EL (cell line): ENCODE measurements around the gene NPAS3.

Experiments used
- DNase-seq: peaks from one replicate; pipeline ENCODE4 v3.0.0-alpha.2; 2016

Gene NPAS3

DNA sequence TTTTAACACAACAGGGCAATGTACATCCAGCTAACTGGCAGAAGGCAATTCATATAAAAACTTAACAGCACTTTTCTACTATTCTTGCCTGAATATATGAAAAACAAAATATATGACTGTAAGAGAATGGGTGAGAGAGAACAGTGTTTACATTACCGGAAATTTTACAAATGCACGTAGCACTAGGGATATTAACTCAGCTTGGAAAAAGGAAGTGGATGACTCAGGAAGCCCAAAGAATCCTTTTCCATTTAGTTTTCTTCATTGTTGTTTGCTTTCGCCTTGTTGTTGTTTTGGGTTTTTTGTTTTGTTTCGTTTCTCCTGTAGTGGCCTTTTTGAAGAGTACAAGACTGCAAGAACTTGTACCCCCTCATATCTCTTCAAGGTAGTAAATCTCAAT is 716.7 kb downstream of the NPAS3 start:
- peak; percentile 29 for DNase-seq

DNA sequence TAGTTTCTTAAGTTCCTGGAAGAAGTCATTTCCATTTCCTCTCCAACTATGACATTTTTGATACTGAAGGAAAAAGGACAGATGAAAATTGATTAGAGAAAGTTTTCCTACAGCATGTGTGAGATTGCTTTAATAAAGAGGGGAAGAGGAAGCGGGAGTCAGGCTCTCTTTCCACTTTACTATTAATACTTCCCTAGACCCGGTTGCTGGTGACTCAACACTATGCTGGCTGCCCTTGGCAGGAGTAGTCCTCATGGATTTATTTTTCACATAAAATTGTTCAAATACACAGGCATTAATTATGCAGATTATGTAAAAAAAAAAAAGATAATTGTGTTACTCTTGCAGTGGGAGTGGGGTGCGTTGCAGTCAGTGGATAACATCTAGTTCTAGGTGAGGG is 718.8 kb downstream of the NPAS3 start:
- DNase-seq = peak; percentile 20

DNA sequence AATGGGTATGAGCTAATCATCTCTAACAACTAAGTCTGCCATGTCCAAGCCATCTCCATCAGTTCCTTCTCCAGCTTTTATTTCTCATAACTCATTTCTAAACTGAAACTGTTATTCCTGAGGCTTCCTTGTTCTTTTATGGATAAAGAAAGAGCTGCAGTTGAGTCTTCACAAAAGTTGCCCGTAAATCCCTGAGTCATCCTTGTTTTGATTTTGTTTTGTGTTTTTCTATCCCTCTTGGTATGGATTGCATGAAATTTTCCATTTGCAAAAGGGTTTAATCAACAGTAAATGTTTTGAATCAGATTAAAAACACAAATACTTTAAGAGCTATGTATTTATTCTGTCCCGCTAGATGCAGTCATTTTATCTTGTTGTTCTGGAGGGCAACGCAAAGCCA is 721.6 kb downstream of the NPAS3 start:
- DNase-seq = no peak

DNA sequence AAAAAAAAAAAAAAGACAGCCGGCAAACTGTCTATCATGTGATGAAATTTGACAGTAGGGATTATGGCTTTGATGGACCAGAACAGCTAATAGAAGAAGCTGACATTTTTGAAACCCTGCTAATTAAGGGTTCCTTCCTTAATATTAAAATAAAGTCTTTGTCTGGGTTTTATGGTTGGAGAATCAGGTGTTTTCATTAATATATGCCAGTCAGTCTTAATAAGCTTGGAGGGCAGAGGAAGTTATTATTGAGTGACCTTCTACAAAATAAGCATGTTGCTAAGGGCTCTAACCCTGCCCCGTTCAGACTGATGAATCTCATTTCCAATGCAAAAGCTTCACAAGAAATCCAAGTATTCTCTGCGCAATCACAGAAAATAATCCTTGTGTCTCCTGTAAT is 722.4 kb downstream of the NPAS3 start:
- DNase-seq = no peak

DNA sequence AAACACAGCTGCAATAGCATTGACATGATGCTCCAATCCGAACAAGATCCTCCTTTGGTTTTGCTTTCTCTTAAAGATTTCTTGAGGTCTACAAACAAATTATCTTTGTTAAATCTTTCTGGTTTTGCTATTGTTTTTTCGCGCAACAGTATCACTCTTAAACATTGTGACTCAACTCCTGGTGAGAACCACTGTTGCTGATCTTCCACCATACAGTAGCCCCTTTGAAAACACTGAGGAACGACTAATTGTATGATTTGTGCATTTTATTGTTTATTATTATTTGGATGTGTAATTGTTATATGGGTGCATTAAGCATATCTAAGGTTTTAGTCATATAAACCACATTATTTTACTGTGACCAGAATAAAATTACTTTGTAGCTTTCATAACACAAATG is 729.4 kb downstream of the NPAS3 start:
- peak; percentile 78 for DNase-seq

DNA sequence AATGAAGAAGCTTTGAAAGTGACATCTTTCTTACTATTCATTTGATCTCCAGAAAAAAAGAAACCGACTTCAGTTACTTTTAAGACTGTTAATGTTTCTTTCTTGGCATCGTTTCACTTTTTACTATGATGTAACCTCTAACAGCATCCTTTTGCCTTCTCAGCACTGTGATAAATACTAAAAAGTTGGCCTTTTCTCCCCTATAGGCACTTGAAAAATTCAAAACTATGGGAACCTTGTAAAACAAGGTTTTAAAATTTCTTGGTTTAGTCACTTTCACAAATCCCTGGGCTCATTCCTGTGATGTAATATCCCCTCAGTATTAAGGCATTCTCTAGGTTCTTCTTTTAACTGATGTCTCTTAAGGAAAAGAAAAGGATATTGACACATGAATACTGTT is 730.4 kb downstream of the NPAS3 start:
- peak; percentile 32 for DNase-seq

DNA sequence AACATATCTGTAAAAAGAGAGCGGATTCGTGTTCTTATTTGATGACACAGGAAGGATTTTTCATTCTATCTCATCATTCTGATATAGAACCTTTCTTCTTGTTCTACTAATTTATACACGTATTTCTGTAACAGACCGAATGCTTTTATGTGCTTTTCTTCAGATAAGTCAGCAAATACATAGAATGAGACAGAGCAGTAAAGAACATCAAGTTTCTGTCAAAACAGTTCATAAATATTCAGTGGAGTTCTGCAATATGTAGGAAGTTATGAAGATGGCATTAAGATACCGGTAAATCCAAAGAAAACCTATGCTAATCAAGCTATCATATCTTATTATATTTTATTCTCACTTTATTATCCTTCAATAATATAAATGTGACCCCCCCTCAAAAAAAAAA is 731.6 kb downstream of the NPAS3 start:
- DNase-seq = no peak

DNA sequence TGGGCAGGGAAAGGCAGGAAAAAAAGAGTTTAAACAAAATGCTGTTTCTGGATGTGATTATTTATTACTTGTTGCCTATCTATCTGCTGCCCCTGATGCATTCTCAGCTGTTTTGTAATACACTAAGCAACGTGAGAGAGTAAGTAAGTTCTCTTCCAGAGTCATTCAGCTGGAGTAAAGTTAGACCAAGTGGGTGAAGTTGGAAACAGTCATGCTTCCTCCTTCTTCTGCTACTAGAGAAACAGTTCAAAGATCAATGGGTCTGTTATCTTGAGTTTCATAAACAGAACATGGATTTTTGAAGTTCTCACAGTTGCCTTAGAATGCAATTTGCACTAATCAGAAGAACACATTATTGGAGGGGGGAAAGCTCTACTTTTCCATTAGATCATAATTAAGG is 732.9 kb downstream of the NPAS3 start:
- no peak for DNase-seq

DNA sequence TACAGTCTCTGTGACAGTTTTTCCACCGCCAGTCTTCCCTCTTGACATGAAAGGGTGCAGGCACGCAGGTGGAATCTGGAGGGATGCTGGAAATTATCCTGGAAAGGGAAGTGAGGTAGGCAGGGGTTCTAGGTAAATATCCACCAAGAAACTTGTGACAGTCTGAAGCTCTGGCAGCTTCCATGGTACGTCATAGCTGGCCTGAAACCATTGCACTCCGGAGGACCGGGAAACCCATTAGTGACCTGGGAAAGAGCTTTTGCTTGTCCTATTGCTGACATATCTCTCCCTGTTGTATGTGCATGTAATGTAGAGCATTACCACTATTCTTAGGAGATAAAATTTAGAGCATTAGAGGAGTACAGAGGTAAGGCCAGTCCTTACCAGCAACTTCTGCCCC is 736.2 kb downstream of the NPAS3 start:
- DNase-seq = no peak

DNA sequence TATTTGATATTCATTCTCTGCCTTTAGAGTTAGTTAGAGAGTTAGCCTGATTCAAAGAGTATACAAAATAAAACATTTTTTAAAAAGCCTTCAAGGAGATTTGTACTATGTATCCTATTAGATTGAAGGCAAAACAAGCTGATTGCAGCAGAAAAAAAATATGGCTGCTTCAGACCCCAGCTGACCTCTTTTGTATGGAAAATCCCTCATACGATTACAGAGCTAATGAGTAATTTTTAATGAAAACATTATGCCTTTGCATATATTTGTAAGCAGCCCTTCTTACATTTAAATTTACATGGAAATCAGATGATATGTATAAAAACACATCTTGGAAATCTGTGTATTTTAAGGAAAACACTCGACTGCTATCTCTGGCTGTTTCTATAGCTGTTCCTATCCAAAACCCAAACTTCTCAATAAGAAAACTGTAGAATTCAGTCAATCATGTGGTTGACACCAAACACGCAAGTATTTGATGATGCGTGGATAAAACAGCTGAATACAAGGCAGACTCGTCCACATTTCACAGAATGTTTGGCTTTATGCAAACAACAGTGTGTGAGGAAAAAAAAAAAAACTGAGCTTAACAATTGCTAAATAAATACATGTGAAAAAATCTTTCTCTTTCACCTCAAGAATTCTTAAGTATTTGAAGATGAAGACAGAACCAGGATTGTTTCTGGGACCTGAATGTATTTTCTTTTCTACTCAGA is 736.9 kb downstream of the NPAS3 start:
- DNase-seq = peak; percentile 31

DNA sequence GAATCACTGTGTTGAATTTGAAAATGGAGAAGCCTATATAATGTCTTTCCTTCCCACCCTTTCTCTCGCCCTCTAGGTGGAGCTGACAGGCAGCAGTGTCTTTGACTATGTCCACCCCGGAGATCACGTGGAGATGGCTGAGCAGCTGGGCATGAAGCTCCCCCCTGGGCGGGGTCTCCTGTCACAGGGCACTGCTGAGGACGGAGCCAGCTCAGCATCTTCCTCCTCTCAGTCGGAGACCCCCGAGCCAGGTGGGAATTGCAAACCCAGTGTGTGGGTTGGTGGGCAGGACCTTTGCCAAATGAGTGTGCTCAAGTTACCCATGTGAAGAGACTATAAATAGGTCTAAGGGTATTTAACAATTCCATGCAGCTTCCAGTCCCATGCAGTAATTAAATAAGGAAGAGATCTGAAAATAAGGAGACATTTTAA is 737.5 kb downstream of the NPAS3 start:
- DNase-seq = peak; percentile 64

DNA sequence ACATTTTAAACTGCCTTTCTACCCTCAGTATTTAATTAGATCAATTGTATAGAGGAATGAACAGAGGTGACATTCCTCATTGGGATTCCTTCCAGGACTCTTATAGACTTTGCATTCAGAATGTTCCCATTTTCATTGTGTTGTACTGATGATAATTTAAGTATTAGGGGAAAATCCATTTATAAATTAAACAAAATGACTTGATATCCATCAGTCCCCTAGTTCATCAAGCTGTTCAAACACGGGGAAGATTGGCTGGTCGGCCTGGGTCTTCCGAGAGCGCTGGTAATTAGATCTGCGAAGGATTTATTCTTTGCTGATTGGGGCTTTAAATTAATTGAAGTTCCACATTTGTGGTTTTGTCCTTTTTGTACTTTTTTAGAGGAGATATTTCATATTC is 738.2 kb downstream of the NPAS3 start:
- DNase-seq = no peak

DNA sequence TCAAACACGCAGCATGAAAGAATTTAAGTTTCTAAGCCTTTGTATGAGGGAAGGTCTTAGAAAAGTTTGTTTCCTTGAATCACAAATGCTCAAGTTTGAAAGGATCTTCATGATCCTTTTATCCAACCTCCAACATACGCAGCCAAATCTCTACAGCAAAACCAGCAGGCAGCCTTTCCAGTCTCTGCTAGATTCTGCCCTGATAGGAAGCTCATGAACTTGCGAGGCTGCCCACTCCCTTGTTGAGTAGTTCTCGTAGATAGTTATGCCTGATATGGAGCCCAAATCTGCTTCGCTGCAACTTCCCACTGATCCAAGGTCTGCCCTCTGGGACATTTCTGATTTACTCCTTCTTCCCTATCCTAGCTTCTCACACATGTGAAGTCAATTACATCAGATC is 739.3 kb downstream of the NPAS3 start:
- DNase-seq = no peak

DNA sequence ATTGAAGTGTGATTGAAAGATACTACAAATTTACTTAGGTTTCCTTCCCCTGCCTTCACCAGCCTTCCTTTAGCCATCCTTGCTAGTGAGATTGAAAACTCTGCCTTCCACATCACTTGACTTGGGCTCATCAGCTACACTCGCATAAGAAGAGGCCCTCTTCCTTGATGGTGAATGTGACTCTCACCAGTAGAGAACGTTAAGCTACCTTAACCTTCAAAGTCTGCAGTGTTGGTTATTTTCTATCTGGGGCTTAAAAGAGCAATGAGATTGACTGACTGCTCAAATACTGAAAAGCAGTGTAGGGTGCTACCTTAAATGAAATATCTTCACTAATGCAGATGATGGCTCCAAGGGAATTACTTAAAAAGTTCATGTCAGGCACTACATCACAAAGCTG is 740.3 kb downstream of the NPAS3 start:
- no peak for DNase-seq

DNA sequence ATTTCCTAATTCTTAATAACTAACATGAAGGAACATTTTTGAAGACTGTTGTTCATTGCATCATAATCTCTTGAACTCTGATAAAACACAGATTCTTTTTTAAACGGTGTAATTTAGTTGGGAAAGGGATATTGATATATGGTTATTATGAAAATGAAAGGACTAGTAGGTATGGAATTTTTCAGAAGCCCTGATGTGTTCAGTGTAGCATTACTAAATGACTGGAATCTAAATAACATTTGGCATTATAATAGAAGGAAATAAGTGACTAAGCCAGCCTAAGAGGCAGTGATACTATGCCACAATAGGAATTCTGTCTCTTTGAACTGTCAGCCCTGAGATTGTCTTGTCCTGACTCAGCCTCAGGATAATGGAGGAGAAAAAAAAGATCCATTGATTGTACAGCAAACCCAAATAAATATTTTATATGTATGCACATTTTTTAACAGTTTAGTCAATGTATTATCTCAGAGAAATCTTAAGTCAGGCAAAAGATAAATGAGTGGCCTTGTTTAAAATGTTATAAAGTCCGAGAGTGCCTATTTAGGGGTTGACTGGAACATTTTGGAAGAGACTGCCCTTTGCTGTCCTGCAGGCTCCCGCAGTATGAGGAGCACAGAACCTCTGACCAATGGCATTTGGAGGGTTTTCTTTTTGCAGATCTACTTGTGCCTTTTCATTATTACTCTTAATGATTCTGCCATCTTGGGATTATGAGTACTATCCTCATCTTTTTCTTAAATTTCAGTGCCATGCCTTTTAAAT is 741.0 kb downstream of the NPAS3 start:
- DNase-seq = peak; percentile 95

DNA sequence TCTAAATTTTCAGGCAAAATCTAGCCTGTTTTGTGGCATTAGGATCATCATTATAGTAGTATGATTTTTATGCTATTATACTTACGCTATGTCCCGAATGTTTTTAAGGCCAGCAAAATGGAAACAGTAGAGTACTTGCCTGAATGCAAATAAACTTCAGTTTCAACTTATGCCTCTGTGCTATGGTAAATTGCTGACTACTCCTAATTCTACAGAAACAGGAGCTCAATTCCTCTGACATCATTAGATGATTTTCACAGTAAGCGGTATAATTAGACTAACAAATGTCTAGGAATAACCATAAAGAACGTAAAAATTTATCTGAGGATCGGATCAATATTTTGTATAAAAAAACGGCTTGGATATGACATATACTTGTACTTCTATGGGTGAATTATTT is 742.2 kb downstream of the NPAS3 start:
- DNase-seq = no peak

DNA sequence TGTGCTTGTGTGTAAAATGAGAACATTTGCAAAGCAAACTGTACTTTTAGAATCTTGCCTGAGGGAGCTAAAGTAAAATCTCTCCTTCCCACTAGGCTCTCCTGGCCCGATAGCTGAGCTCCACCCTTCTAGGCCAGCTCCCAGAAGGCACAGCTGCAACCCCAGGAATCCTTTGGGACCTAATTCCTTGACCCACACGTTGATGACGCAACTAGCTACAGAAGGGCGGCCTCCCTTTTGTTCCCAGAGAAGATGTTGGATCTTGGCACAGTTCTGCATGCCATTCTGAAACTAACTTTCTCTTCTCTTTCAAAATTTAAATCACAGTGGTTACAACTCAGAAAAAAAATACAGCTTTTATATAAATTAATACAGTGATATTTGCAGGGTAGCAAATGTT is 744.1 kb downstream of the NPAS3 start:
- peak; percentile 67 for DNase-seq

DNA sequence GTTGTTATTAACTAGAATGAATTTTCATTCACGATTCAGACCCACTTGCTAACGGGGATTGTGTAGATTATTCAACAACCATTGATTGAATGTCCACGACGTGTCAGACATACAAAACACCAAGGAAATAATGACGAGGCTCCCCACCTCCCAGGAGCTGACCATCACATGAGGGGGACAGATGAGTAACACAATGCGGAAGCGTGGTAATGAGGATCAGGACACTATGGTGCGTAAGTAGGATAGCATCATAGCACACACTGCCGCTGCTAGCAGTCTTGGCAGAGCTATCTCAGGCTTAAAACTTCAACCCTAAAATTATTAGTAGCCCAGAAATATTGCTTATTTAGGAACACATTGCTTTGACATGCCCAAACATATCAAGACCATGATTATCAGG is 746.3 kb downstream of the NPAS3 start:
- no peak for DNase-seq

DNA sequence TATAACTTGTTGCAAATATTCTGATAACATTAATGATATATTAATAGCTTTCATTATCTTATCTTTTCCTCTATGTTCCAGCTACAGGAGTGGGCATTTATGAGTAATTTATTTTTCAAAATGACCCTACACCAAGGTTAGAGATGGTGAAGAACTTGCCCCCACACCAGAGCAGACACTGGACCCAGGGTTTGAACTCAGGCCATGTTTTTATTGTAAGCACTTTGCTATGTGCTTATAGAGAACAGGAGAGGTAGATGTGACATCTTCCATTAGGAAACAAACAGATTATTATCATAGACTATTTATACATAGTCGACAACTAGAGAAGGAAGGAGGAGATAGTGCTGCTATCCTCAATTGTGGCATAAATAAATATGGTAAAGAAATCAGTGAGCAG is 747.0 kb downstream of the NPAS3 start:
- no peak for DNase-seq

DNA sequence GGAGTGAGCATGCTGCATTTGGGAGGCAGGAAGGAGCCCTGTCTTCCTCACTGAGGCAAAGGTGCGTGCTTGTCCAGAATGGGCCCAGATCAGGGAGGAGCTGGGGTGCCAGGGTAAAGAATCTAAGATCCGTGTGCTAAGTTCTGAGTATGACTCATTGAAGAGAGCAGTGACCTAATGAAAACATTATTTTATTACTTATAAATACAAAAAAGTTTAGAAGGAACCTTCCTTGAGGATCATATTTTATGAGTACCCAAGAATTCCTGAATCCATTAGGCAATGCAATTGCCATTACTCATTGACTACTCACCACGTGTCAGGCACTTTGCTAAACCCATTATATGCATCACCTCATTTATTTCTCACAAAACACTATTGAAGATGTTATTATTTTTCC is 747.5 kb downstream of the NPAS3 start:
- peak; percentile 94 for DNase-seq

DNA sequence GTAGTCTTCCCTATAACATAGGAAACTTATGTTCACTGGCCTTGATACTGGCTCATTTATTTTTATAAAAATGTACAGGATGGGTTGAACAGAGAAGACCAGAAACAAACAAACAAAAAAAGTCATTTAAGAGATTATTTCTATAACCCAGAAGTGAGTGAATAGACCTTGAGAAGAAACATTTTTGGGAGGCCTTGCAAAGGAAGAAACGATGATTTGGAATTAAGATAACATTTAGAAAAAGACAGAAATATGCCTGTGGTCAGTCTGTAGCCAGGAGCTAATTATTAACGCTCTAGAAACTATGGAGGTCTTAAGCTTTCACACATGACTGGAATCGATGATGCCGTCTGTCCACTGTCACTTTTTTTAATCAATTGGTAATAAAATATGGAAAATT is 748.2 kb downstream of the NPAS3 start:
- peak; percentile 36 for DNase-seq

DNA sequence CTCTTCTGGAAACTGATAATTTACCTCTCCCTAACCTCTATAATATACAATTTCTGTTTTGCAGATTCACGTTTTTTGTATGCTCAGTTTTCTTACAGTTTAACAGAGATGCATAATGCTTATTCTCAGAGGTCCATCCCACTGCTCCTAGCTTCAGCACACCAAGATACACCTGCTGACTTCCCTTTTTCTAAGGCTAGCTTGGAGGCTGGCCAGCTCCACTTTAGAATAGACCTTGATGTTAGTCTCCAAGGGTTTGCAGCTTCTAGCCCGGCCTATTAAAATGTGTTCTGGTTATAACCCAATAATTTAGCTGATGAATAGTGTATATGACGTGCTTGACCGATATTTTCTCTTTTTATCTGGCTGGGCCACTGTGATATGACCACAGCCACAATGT is 751.0 kb downstream of the NPAS3 start:
- no peak for DNase-seq

DNA sequence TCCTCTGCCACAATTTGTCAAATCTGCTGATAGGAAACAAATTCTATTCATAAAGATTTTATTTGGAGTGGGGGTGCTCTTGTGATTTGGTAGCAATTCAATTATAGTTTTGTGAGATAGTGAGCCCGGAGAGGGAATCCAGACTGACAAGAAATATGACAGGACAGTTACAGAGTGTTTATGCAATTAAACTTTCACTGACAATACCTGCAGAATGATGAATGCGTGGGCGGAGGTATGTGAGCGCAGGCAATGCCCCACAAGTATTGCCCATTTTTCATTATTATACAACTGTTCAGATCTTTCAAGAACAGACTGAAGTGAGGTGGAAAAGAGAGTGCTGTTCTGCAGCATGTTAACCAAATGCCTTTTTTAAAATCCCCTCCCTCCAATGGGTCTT is 753.2 kb downstream of the NPAS3 start:
- no peak for DNase-seq

DNA sequence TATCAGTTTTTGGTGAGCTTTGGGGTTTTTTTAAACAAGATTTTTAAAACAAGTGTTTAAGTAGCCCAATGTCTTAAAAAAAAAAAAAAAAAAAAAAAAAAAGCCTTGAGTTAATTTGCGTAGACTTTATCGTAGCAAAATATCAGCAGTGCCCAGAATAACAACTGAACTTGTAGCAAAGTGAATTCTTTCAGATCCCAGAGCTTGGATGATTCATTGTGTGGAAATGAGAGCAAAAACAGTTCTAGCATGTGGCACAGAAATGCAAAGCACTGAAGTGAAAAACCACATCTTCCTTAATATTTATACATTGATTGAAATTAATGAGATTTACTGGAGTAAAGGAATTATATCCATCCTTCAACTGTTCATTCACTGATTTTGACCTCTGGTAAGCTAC is 754.1 kb downstream of the NPAS3 start:
- DNase-seq = peak; percentile 86

DNA sequence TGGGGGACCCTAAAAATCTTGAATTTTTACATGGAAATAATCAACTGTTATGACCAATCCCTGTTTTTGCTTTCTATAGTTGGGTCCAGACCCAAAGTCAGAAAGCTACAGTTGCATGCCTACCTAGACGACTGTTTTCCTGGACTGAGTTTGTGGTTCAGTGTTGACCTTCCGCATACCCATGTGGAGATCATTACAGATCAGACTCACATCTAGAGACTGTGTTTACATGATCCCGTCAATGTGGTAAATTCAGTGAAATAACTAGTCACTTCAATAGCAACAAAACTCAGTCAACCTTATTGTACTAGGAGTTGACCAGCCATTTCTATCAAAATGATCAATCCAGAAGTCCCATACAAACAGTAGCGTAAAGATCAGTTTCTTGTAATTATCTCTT is 754.6 kb downstream of the NPAS3 start:
- DNase-seq = peak; percentile 82
